Hepatocyte (in vitro differentiated cells): ENCODE results near the gene EPHA5.

ENCODE experiments used
- CTCF ChIP-seq: fragments of 200-600 bp; sonication (generic); IDR thresholded peaks from 2 replicates; pipeline ENCODE4 v1.5.1; 2016; ENCODE audit warnings: antibody characterized with exemption, mild to moderate bottlenecking; ENCODE audit not compliant: poor library complexity
- EZH2 ChIP-seq: fragments of 200-600 bp; sonication (generic); IDR thresholded peaks from 2 replicates; pipeline ENCODE4 v1.6.1; 2016; ENCODE audit warnings: antibody characterized with exemption, mild to moderate bottlenecking, borderline replicate concordance
- EZH2phosphoT487 ChIP-seq: fragments of 200-600 bp; sonication (generic); IDR thresholded peaks from one replicate; pipeline ENCODE4 v1.6.1; 2018; ENCODE audit warnings: antibody characterized with exemption, mild to moderate bottlenecking, low read depth, moderate library complexity; ENCODE audit not compliant: unreplicated experiment, severe bottlenecking

DNA sequence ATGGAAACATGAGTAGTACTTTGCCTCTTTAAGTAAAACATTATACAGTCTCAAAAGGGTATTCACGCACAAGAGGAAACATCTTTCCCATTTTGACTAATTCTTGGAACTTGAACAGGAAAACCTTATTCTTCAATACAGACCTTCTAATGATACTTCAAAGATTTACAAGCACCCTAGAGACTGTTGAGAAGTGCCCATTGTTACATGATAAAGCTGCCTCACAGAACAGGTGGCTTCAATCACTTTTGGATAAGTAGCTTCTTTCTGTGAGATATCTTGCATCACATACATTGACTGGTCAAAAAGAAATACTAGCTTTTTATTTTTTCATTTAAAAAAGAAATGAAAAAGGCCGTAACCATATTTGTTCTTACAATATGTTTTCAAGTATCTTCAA is 219.4 kb downstream of the EPHA5 start:
- TF ChIP-seq CTCF (no peak), EZH2 (no peak), EZH2phosphoT487 (no peak)
